HepG2 (cell line): Measurements from ENCODE around the gene MTHFD1L. TPM values are rescaled to one million over a fixed set of nuclear protein-coding genes. Genes with fewer than 3 reads are reported as not detected.

Source experiments
- JUND ChIP-seq: sonication (generic); formaldehyde crosslinking; IDR thresholded peaks from 2 replicates; pipeline ENCODE4 v1.8.0; 2022; ENCODE audit warnings: mild to moderate bottlenecking, missing genetic modification reagents
- NR2F6 ChIP-seq, 2 experiments: IDR thresholded peaks; 2 replicates each; pipeline ENCODE4 v1.6.1; 2016; ENCODE audit warnings: antibody characterized with exemption in 1 of 2, mild to moderate bottlenecking in 1 of 2
- PAF1 ChIP-seq: IDR thresholded peaks from 2 replicates; pipeline ENCODE4 v1.6.1; 2016; ENCODE audit warnings: missing genetic modification reagents, missing compliant biosample characterization
- SNAPC2 ChIP-seq: sonication (generic); formaldehyde crosslinking; IDR thresholded peaks from 2 replicates; pipeline ENCODE4 v1.8.1; 2022; ENCODE audit warnings: mild to moderate bottlenecking, missing genetic modification reagents
- SP2 ChIP-seq: sonication (generic); formaldehyde crosslinking; IDR thresholded peaks from 2 replicates; pipeline ENCODE4 v1.5.1; 2020; ENCODE audit warnings: mild to moderate bottlenecking, missing genetic modification reagents
- THAP9 ChIP-seq: sonication (generic); formaldehyde crosslinking; IDR thresholded peaks from 2 replicates; pipeline ENCODE4; 2020; ENCODE audit warnings: missing genetic modification reagents, mild to moderate bottlenecking, borderline replicate concordance
- U2AF2 ChIP-seq: fragments of 200-400 bp; formaldehyde crosslinking; IDR thresholded peaks from 2 replicates; pipeline ENCODE4 v1.6.1; 2017; ENCODE audit warnings: low read depth, mild to moderate bottlenecking, low read length
- ZNF10 ChIP-seq: sonication (generic); formaldehyde crosslinking; IDR thresholded peaks from 2 replicates; pipeline ENCODE4 v1.4.0; 2020; ENCODE audit warnings: mild to moderate bottlenecking, low read depth, missing genetic modification reagents, borderline replicate concordance
- ZNF329 ChIP-seq: sonication (generic); formaldehyde crosslinking; IDR thresholded peaks from 2 replicates; pipeline ENCODE4 v1.9.0; 2021; ENCODE audit warnings: low read depth, mild to moderate bottlenecking, missing genetic modification reagents
- polyA plus RNA-seq, 8 experiments: library from polyadenylated mRNA; depleted of rRNA in 3 of 8; stranded (reverse) in 7 of 8; unstranded in 1 of 8; fragments of >200 nt; fragmentation: Illumina TruSeq in 4 of 8; extraction: Trizol in 4 of 8; gene quantifications; 2 replicates each; pipeline versions ENCODE4 v1.2.1 to v1.2.3, GENCODE V29; 2011 to 2016; ENCODE audit warnings: low read depth in 4 of 8, missing spikeins in 1 of 8, mixed read lengths in 1 of 8; ENCODE audit not compliant: insufficient read depth in 1 of 8
- total RNA-seq, 5 experiments: library from RNA; depleted of rRNA; stranded (reverse); fragments of >200 nt; fragmentation: Illumina TruSeq; extraction: Trizol; gene quantifications; 2 replicates each; pipeline ENCODE4 v1.2.3, GENCODE V29; 2016; ENCODE audit warnings: low read depth in 1 of 5
- TF ChIP-seq, protein P1 (sequence below): sonication (generic); formaldehyde crosslinking; IDR thresholded peaks from 2 replicates; pipeline ENCODE4 v1.4.0; 2020; ENCODE audit warnings: missing genetic modification reagents

The MTHFD1L gene
- total and polyA plus RNA-seq, 2 of the 13 experiments (the other 11 are each of a cell fraction or from before 2014, with no cell fraction given) = 24.0 to 39.6 TPM

GRCh38 chr6:151142676-151143075 is 277.2 kb downstream of the MTHFD1L start (continued):
- TF ChIP-seq THAP9 (CRISPR knock-in tag) (no peak), PAF1 (CRISPR knock-in tag) (no peak), U2AF2 (no peak), ZNF10 (CRISPR knock-in tag) (no peak), JUND (CRISPR knock-in tag) (no peak), ZNF329 (no peak), SNAPC2 (CRISPR knock-in tag) (no peak), SP2 (CRISPR knock-in tag) (no peak), NR2F6 (IDR thresholded peaks at IDR 0.05) (no peak), NR2F6 (CRISPR knock-in tag; IDR thresholded peaks at IDR 0.05) (no peak)
- TF ChIP-seq, protein P1, sequence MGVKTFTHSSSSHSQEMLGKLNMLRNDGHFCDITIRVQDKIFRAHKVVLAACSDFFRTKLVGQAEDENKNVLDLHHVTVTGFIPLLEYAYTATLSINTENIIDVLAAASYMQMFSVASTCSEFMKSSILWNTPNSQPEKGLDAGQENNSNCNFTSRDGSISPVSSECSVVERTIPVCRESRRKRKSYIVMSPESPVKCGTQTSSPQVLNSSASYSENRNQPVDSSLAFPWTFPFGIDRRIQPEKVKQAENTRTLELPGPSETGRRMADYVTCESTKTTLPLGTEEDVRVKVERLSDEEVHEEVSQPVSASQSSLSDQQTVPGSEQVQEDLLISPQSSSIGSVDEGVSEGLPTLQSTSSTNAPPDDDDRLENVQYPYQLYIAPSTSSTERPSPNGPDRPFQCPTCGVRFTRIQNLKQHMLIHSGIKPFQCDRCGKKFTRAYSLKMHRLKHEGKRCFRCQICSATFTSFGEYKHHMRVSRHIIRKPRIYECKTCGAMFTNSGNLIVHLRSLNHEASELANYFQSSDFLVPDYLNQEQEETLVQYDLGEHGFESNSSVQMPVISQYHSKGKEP (CRISPR knock-in tag) = no peak
